Measurements from ENCODE around the gene OXLD1. TPM values are rescaled to one million over a fixed set of nuclear protein-coding genes. Genes with fewer than 3 reads are reported as not detected.

OXLD1 gene
- total RNA-seq, 1 donor from 2014 or later = 43.0 TPM

DNA sequence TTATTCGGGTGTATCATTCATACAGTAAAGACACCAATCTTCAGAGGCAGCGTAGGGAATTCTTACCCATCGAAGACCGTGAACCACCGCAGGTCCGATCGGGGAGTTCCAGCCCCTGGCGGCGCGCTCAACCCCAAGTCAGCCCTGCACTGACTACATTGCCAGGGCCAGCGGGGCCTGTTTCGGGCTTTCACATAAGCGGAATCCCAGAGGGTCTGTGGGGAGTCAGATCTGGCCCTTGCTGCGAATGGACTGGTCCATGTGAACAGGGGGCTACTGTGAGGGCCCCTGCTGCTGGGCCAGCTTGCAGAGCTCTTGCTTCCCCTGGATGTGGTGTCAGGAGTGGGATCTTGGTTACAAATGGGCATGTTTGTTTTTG, 17.7 kb downstream of the OXLD1 start:
- no peak for TF ChIP-seq POLR2A (IDR thresholded peaks at IDR 0.05)
- TF ChIP-seq, protein P1, sequence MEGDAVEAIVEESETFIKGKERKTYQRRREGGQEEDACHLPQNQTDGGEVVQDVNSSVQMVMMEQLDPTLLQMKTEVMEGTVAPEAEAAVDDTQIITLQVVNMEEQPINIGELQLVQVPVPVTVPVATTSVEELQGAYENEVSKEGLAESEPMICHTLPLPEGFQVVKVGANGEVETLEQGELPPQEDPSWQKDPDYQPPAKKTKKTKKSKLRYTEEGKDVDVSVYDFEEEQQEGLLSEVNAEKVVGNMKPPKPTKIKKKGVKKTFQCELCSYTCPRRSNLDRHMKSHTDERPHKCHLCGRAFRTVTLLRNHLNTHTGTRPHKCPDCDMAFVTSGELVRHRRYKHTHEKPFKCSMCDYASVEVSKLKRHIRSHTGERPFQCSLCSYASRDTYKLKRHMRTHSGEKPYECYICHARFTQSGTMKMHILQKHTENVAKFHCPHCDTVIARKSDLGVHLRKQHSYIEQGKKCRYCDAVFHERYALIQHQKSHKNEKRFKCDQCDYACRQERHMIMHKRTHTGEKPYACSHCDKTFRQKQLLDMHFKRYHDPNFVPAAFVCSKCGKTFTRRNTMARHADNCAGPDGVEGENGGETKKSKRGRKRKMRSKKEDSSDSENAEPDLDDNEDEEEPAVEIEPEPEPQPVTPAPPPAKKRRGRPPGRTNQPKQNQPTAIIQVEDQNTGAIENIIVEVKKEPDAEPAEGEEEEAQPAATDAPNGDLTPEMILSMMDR (IDR thresholded peaks at IDR 0.05) = no peak
- no peak for TF ChIP-seq POLR2AphosphoS5 (IDR thresholded peaks at IDR 0.05; ENCODE audit: insufficient read depth in 1 of 2, low read depth in 1 of 2)
- Histone ChIP-seq H3K9me3 (no peaks in the 10 kb centered on the region), H3K4me1 (no peaks in the 10 kb centered on the region), H3K4me3 (no peak overlapping the region), H3K27ac (no peak overlapping the region), H3K27me3 (no peaks in the 10 kb centered on the region), H3K36me3 (no peaks in the 10 kb centered on the region)
- intact Hi-C loops (cut with DNase I) = no loop called here
- no peak for DNase-seq (ENCODE audit: extremely low spot score in 2 of 2)

DNA sequence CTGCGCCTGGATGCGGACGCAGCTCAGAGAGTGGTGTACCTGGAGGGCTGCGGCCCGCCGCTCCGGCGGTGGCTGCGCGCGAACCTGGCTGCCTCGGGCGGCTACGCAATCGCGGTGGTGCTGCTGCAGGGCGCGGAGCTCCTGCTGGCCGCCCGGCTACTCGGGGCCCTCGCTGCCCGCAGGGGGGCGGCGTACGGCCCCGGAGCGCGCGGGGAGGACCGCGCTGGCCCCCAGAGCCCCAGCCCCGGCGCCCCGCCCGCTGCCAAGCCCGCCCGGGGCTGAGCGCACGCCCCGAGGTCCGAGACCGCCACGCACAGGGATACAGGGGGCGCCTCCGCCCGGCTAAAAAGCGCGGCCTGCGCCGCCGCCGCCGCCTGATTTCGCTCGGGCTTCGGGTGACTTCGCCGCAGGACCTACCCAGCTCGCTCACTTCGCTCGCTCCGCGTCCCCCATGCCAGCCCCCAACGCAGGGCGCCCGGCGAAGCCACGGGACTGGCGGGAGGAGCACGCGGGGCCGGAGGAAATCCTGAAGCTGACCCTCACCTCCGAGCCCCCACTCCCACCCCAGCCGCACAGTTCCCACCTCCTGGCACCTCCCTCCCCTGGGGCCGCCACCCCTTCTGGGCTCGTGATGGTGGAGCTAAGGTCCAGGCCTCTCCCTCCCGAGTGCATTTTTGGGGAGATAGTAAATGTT, 18.2 kb downstream of the OXLD1 start:
- no peaks in the 10 kb centered on the region for H3K4me1 ChIP-seq

DNA sequence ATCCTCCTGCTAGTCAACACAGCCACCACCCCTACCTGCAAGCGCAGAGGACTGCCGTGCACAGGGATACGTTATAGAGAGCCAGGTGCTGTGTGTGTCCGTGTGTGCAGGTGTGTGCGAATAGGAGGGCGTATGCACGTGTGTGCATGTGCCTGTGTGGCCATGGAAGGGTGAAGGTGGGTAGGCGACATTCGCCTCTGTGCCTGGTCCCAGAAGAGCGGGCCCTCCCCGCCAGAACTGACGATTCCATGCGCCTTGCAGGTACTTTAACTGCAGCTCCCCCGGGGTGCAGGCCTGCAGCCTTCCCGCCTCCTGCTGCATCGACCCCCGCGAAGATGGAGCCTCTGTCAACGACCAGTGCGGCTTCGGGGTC, 18.8 kb downstream of the OXLD1 start:
- H3K4me1 ChIP-seq = no peaks in the 10 kb centered on the region

More for the DNA sequence above, 18.2 kb downstream of the OXLD1 start:
- no peak for DNase-seq (ENCODE audit: extremely low spot score in 2 of 2)
- TF ChIP-seq, protein P1 (IDR thresholded peaks at IDR 0.05) = no peak
- no peak for TF ChIP-seq POLR2AphosphoS5 (IDR thresholded peaks at IDR 0.05; ENCODE audit: insufficient read depth in 1 of 2, low read depth in 1 of 2)
- no peak for TF ChIP-seq POLR2A (IDR thresholded peaks at IDR 0.05)
- H3K27me3 ChIP-seq = no peaks in the 10 kb centered on the region
- H3K4me3 ChIP-seq = no peak overlapping the region
- no peaks in the 10 kb centered on the region for H3K36me3 ChIP-seq
- intact Hi-C loops (cut with DNase I) = no loop called here
- no peak overlapping the region for H3K27ac ChIP-seq
- no peaks in the 10 kb centered on the region for H3K9me3 ChIP-seq

DNA sequence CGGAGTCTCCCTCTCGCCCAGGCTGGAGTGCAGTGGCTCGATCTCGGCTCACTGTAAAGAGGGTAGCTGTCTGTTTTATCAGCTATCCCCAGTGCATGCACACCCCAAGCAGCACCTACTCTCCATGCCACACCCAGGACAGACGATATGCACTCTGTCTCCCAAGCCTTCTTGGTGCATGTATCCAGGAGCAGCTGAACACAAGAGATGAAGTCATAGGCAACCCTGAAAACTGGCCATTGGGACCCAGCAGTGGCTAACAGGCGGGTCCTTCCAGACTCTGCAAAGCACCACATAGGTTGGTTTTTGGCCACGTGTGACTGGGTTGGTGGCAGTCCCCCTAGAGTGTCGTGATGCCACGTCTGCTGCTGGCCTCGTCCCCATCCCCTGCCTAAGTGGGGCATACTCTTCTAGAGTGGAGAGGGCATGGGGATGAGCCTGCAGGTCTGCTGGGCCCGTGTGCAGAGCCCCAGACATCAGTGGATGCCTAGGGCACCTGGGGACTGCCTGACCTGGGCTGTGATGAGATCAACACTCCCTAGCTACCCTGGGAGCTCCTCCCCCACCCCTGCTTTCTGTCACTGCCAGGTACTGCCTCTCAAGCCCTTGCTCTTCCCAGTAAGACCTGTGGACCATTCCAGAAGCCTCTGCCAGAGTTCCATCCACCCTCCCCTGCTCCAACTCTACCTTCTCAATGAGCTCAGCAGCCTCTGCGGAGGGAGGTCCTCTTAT, 19.4 kb downstream of the OXLD1 start:
- no peak for DNase-seq (ENCODE audit: extremely low spot score in 2 of 2)
- H3K36me3 ChIP-seq = no peaks in the 10 kb centered on the region
- H3K4me1 ChIP-seq = no peaks in the 10 kb centered on the region
- no peak overlapping the region for H3K27ac ChIP-seq
- intact Hi-C loops (cut with DNase I) = no loop called here
- no peaks in the 10 kb centered on the region for H3K9me3 ChIP-seq
- H3K27me3 ChIP-seq = no peaks in the 10 kb centered on the region
- TF ChIP-seq, protein P1 (IDR thresholded peaks at IDR 0.05) = no peak
- no peak for TF ChIP-seq POLR2A (IDR thresholded peaks at IDR 0.05)
- TF ChIP-seq POLR2AphosphoS5 (IDR thresholded peaks at IDR 0.05; ENCODE audit: insufficient read depth in 1 of 2, low read depth in 1 of 2) = no peak
- H3K4me3 ChIP-seq = no peak overlapping the region

More for the DNA sequence above, 18.8 kb downstream of the OXLD1 start:
- H3K27ac ChIP-seq = no peak overlapping the region
- intact Hi-C loops (cut with DNase I) = no loop called here
- H3K36me3 ChIP-seq = no peaks in the 10 kb centered on the region
- no peak for DNase-seq (ENCODE audit: extremely low spot score in 2 of 2)
- TF ChIP-seq POLR2A (IDR thresholded peaks at IDR 0.05) = no peak
- TF ChIP-seq, protein P1 (IDR thresholded peaks at IDR 0.05) = no peak
- no peak for TF ChIP-seq POLR2AphosphoS5 (IDR thresholded peaks at IDR 0.05; ENCODE audit: insufficient read depth in 1 of 2, low read depth in 1 of 2)
- H3K4me3 ChIP-seq = no peak overlapping the region
- H3K9me3 ChIP-seq = no peaks in the 10 kb centered on the region
- H3K27me3 ChIP-seq = no peaks in the 10 kb centered on the region
